GM21723 (cell line): Measurements from ENCODE around the gene CARM1.
"Not testable (repeated sequence)": the region's sequence is repeated elsewhere in the genome, so short reads cannot be mapped to it uniquely, and the experiment has no call there.

ENCODE experiments used
- ATAC-seq: cut with Tn5 transposase; IDR thresholded peaks from one replicate; pipeline ENCODE4 v1.9.1; 2021; ENCODE audit warnings: mild to moderate bottlenecking, moderate library complexity; ENCODE audit not compliant: unreplicated experiment

The CARM1 gene

GRCh38 chr19:10870955-10871603 is at the start of gene CARM1:
CARM1 (plus strand) TSS chr19:10871553; CDS start chr19:10871703, 150 bp downstream.
- peak; percentile 70 for ATAC-seq

DNA sequence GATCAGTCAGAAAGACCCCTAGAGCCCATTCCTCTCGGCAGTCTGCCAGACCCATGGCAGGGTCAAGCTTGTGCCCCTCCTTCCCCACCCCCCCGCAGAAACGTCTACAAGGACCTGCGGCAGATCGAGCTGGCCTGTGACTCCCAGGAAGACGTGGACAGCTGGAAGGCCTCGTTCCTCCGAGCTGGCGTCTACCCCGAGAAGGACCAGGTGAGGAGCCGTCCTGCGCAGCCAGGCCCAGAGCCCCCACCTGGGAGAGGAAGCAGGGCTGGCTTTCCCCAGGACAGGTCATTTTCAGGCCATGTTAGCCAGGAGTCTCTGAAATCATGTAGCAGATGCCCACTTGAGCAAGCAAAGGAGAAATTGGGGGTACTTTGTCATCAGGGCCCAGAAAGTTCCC is 47.7 kb upstream of the CARM1 start:
- ATAC-seq: no peak

GRCh38 chr19:10826231-10826630 is 45.1 kb upstream of the CARM1 start:
- ATAC-seq: no peak

DNA sequence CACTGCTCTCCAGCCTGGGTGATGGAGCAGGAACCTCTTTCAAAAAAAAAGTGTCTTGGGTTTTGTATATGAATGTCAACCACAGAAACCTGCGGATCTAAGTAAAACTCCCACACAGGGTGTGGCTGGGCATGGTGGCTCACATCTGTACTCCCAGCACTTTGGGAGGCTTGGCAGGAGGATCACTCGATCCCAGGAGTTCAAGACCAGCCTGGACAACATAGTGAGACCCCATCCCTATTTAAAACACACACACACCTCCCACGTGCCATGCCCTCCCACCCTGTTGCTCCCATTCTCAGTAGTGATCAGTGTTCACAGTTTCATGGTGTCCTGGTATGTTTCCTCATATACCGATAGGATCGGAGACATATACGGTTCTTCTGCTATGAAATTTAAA is 44.5 kb upstream of the CARM1 start:
- ATAC-seq: no peak

- ATAC-seq: no peak
These were observed 42.2 kb upstream of the CARM1 start for GRCh38 chr19:10828981-10829821.

GRCh38 chr19:10829967-10830366 is 41.4 kb upstream of the CARM1 start:
- ATAC-seq: no peak

GRCh38 chr19:10830370-10830769 is 41.0 kb upstream of the CARM1 start:
- no peak for ATAC-seq

DNA sequence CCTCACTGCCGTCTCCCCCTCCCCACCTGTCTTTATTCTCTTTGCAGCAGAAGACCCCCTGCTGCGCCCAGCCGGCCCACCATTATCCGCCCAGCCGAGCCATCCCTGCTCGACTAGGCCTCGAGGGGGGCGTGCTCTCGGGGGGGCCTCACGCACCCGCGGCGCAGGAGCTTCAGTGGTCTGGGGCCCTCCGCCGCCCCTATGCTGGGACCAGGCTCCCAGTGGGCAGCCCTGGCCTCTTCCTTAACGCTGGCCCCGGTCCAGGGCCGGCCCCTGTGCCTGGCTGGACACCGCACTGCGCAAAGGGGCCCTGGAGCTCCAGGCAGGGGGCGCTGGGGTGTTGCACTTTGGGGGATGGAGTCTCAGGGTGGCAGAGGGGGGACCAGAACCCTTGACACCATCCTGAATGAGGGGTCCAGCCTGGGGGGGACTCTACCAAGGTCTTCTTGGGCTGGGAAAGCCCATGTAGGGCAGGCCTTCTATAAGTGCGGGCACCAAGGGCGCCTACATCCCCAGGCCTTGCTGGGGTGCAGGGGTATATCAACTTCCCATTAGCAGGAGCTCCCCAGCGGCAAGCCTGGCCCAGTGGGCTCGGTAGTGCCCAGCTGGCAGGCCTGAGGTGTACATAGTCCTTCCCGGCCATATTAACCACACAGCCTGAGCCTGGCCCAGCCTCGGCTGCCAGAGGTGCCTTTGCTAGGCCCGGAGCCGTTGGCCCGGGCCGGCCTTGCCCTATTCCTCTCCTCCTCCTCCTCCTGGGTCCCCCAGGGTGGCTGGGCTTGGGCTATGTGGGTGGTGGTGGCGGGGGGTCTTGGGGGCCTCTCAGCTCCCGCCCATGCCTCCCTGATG is 40.2 kb upstream of the CARM1 start:
- ATAC-seq: no peak

- no peak for ATAC-seq
These were observed 39.1 kb upstream of the CARM1 start for GRCh38 chr19:10831987-10832938.

- no peak for ATAC-seq
These were observed 38.4 kb upstream of the CARM1 start for GRCh38 chr19:10832939-10833296.

- ATAC-seq: no peak
These were observed 36.1 kb upstream of the CARM1 start for GRCh38 chr19:10835089-10835753.

GRCh38 chr19:10835754-10836478 is 35.4 kb upstream of the CARM1 start, which contains the start of gene TMED1:
TMED1 (minus strand) TSS chr19:10836212; CDS start chr19:10836191, 21 bp downstream.
- ATAC-seq: peak; percentile 72

- ATAC-seq: peak; percentile 17
These were observed 34.6 kb upstream of the CARM1 start for GRCh38 chr19:10836479-10837330.

GRCh38 chr19:10837649-10838048 is 33.7 kb upstream of the CARM1 start:
- not testable (repeated sequence) for ATAC-seq

- no peak for ATAC-seq
These were observed 33.0 kb upstream of the CARM1 start for GRCh38 chr19:10838377-10838776.

DNA sequence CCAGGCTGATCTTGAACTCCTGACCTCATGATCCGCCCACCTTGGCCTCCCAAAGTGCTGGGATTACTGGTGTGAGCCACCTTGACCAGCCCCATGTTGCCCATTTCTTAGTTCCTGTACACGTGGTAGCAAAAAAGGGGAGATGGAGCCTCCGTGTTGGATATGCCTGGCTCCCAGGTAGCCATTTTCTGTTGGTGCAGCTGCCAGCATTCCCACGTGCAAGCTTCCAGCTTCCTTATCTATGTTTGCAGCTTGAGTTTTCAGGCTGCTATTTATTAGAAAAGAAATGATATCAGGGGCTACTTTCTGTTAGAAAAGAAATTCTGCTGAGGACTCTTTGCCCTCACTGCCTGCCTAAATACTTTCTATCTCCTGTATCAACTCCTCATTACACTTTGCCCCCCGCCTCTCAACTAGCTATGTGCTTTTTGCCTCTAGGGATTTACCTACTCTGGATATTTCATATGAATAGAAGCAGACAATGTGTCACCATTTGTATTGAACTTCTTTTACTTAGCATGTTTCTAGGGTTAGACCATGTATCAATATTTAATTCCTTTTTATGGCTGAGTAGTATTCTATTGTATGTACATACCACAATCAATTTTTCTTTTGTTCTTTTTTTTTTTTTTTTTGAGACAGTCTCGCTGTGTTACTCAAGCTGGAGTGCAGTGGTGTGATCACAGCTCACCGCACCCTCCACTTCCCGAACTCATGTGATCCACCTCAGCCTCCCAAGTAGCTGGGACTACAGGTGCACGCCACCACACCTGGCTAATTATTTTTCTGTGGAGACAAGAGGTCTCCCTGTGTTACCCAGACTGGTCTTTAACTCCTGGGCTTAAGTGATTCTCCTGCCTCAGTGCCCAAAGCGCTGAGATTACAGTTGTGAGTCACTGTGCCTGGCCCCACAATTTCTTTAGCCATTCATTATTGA is 32.0 kb upstream of the CARM1 start:
- ATAC-seq: no peak

GRCh38 chr19:10842788-10843187 is 28.6 kb upstream of the CARM1 start:
- ATAC-seq: no peak
